Activated T-cell treated with anti-CD3 and anti-CD28 coated beads, Interleukin-2, amount 50 U/mL, for 72 hours (primary cell): ENCODE results near the gene EDARADD. TPM values are rescaled to one million over a fixed set of nuclear protein-coding genes. Genes with fewer than 3 reads are reported as not detected.
"Not testable (repeated sequence)": the region's sequence is repeated elsewhere in the genome, so short reads cannot be mapped to it uniquely, and the experiment has no call there.

Source experiments
- ATAC-seq, 2 donors: fragments of 150-1000 bp; cut with Tn5 transposase; replicated peaks in 1 of 2; 2 replicates each; pipeline ENCODE4 v1.10.0; 2021; ENCODE audit warnings: moderate library complexity in 2 of 2, mild to moderate bottlenecking in 1 of 2
- DNase-seq, 2 donors: peaks; one replicate each; pipeline ENCODE4 v3.0.0; 2021 to 2022; ENCODE audit warnings: mixed read lengths in 1 of 2
- H3K27ac Mint-ChIP-seq: one replicate; pipeline ENCODE4 v1.8.0; 2022; ENCODE audit warnings: mild to moderate bottlenecking, moderate library complexity, mixed read lengths
- H3K27me3 Mint-ChIP-seq: one replicate; pipeline ENCODE4 v1.8.0; 2022; ENCODE audit warnings: low read depth, mixed read lengths
- H3K36me3 Mint-ChIP-seq, 2 donors: one replicate each; pipeline ENCODE4 v1.8.0; 2022; ENCODE audit warnings: mixed read lengths in 2 of 2, mild to moderate bottlenecking in 1 of 2; ENCODE audit not compliant: insufficient read depth in 2 of 2
- H3K4me1 Mint-ChIP-seq: one replicate; pipeline ENCODE4 v1.8.0; 2022; ENCODE audit warnings: low read depth, mixed read lengths
- H3K4me3 Mint-ChIP-seq, 2 donors: one replicate each; pipeline ENCODE4 v1.8.0; 2022; ENCODE audit warnings: mild to moderate bottlenecking in 2 of 2, mixed read lengths in 2 of 2, moderate library complexity in 2 of 2
- H3K9me3 Mint-ChIP-seq, 2 donors: one replicate each; pipeline ENCODE4 v1.8.0; 2022; ENCODE audit warnings: mixed read lengths in 2 of 2
- total RNA-seq, 2 donors: library from RNA; stranded (reverse); gene quantifications; one replicate each; pipeline ENCODE4 v1.2.3, GENCODE V29; 2022

The EDARADD gene
- total RNA-seq, 2 donors from 2014 or later, result 1.9 to 7.1 TPM

DNA sequence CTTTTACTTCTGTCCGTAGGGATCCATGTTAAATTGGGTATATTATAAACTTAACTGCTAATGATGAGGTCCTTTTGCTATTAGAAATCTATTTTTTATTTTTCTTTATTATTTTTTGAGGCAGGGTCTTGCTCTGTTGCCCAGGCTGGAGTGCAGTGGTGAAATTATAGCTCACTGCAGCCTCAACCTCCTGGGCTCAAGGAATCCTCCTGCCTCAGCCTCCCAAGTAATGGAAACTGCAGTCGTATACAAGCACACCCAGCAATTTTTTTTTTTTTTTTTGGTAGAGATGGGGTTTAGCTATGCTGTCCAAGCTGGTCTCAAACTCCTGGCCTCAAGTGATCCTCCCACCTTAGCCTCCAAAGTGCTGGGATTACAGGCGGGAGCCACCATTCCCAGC, 95.1 kb downstream of the EDARADD start:
- not testable (repeated sequence) for H3K4me3 Mint-ChIP-seq, H3K9me3 Mint-ChIP-seq, H3K27ac Mint-ChIP-seq, H3K36me3 Mint-ChIP-seq, DNase-seq, ATAC-seq
- H3K27me3 Mint-ChIP-seq, result peaks cover 24% of the 10 kb centered on the region
- peaks cover 15% of the 10 kb centered on the region for H3K4me1 Mint-ChIP-seq

DNA sequence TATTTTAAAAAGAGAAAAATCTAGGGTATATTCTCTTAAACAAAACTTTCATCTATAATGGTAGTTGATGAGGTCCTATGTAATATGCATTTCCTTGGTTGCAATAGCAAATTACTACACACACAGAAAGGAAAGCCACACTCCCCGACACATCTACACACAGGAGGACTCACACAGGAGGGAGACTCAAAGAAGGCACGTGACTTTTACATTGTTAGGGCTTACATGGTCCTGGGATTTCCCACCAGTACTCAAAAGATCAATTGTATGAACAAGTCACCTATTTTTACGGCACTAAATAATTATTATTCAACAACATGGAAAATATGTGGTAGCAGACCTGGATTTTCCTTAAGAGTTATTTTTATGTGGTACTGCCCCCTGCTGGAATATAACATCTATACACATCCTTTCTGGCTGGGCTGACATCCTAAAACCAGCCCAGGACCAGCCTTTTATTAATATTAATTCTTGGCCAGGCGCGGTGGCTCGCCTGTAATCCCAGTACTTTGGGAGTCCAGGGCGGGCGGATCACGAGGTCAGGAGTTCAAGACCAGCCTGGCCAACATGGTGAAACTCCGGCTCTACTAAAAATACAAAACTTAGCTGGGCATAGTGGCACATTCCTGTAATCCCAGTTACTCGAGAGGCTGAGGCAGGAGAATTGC, 95.8 kb downstream of the EDARADD start:
- H3K4me1 Mint-ChIP-seq, result peaks cover 15% of the 10 kb centered on the region
- no peak overlapping the region for H3K27ac Mint-ChIP-seq
- H3K9me3 Mint-ChIP-seq, result no peaks in the 10 kb centered on the region
- no peak overlapping the region for H3K4me3 Mint-ChIP-seq
- peaks cover 31% of the 10 kb centered on the region for H3K27me3 Mint-ChIP-seq
- no peaks in the 10 kb centered on the region for H3K36me3 Mint-ChIP-seq
- DNase-seq (no peak), ATAC-seq (no peak)

DNA sequence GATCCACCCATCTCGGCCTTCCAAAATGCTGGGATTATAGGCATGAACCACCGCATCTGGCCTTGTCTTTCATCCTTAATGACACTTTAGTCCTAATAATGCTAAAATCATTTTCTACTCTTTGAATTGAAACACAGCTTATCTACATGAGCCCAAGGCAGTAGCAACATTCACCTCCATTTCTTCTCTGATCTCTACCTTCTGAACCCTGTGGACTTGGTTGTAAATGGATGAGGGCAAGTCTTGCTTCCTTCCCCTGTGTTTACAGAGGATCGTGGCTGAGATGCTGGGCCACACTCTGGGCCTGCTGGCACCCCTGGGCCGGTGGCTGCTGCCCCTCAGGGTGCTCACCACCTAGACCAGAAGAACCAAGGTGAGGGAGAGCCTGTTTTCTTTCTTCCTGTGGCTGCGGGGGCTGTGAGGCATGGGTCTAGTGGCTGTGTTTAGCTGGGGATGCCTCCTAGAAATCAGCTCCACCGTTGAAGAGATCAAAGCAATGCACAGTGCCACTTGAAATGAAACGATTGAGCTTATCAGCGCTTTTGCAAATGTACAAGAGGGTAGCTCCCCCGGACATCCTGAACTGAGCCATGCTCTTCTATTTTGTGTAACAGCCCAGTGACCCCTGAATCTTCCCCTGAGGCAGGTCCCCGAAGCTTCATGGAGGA, 97.5 kb downstream of the EDARADD start:
- peaks cover 9% of the 10 kb centered on the region for H3K4me1 Mint-ChIP-seq
- no peak for DNase-seq
- ATAC-seq, result no peak
- H3K36me3 Mint-ChIP-seq, result no peaks in the 10 kb centered on the region
- H3K27me3 Mint-ChIP-seq, result peaks cover 35% of the 10 kb centered on the region
- no peaks in the 10 kb centered on the region for H3K9me3 Mint-ChIP-seq
- H3K27ac Mint-ChIP-seq, result no peak overlapping the region
- H3K4me3 Mint-ChIP-seq, result no peak overlapping the region

DNA sequence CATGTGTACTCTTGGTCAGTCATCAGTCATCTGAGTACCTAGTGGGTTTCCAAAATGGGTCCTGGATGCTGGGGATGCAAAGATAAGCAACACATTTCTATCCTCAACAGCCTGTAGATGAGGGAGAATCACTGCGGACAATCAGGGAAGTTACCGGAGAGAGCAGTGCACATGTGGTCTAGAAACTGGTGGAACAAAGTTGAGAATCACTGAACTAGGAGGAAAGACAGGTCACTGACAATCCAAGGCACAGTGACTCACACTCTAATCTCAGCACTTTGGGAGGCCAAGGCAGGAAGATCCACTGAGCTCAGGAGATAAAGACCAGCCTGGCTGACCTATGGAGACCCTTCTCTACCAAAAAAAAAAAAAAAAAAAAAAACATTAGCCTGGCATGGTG, 98.3 kb downstream of the EDARADD start:
- Mint-ChIP-seq H3K27ac (no peak overlapping the region), H3K36me3 (no peaks in the 10 kb centered on the region), H3K4me3 (no peak overlapping the region), H3K27me3 (peaks cover 38% of the 10 kb centered on the region), H3K4me1 (peaks cover 9% of the 10 kb centered on the region), H3K9me3 (no peaks in the 10 kb centered on the region)
- DNase-seq, result no peak
- ATAC-seq, result no peak

DNA sequence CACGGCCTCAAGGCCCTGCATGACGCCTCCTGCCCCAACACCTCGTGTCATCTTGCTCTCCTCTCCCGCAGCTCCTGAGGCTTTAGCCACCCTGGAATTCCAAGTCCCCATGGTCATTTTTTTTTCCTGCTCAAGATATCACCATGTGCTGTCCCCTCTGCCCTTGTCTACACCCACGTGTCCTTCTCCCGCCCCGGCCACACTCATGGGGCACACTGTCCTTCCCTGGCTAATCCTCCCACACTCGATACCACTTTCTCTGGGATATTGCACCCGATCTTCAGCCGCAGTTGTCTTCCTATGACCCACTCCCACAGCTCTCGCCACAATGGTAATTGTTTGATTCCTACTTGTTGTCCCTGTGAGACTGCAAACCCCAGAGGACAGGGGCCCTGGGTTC, 100.0 kb downstream of the EDARADD start:
- DNase-seq, result no peak
- peaks cover 38% of the 10 kb centered on the region for H3K27me3 Mint-ChIP-seq
- H3K4me3 Mint-ChIP-seq, result no peak overlapping the region
- no peak for ATAC-seq
- H3K9me3 Mint-ChIP-seq, result no peaks in the 10 kb centered on the region
- no peak overlapping the region for H3K27ac Mint-ChIP-seq
- no peaks in the 10 kb centered on the region for H3K36me3 Mint-ChIP-seq
- peaks cover 9% of the 10 kb centered on the region for H3K4me1 Mint-ChIP-seq

DNA sequence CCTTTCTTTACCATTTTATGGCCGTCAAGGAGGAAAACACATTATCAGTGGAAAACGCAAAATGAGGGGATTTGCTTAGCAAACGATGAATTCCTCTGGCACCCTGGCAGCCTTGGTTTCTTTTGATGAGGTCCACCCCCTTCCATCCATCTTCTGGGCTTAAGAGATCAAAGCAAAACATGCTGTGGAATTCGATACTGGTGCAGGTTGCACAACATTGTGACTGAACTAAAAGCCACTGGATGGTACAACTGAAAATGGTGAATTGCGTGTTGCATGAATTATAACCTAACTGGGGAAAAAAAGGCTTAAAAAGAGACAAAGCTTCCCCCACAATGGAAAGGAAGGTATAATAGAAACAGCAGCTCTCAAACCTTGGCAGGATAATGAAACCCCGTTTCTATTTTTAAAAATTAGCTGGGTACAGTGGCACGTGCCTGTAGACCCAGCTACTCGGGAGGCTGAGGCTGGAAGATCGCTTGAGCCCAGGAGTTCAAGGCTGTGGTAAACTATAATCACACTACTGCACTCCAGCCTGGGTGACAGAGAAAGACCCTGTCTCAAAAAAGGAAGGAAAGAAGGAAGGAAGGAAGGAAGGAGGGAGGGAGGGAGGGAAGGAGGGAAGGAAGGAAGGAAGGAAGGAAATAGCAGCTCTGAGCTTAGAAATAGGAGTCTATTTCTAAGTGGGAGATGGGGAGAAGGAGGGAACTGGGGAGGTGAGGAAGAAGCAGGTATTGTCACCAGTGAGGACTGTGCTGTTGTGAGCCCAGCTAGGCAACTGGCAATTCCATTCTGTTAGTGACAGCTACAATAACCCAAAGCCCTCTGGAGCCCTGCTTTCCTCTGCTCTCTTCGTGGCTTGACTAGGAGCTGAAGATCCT, 100.7 kb downstream of the EDARADD start:
- Mint-ChIP-seq H3K4me3 (no peak overlapping the region), H3K4me1 (peaks cover 9% of the 10 kb centered on the region), H3K36me3 (no peaks in the 10 kb centered on the region), H3K27ac (no peak overlapping the region), H3K9me3 (no peaks in the 10 kb centered on the region), H3K27me3 (peaks cover 34% of the 10 kb centered on the region)
- DNase-seq (no peak), ATAC-seq (no peak)

DNA sequence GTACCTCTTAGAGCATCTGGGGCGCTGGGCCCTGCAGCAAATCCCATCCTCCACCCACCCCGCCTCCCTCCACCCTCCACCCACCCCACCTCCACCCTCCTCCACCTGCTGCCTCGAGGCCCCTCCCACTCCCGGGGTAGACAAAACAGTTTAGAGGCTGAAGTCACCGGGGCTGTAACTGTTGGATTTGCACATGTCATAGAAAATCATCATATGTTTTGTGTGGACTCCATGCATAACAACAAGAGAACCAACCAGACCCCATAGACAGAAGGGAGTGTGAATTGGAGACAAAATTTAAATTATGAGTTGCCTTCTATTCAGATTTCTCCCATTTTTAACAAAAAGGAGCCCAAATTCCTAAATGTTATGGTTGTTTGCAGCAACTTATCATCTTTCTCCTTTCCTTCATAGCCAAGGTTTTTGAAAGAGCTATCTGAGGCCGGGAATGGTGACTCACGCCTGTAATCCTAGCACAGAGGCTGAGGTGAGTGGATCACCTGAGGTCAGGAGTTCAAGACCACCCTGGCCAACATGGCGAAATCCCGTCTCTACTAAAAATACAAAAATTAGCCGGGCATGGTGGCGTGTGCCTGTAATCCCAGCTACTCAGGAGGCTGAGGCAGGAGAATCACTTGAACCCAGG, 101.5 kb downstream of the EDARADD start:
- Mint-ChIP-seq H3K9me3 (no peaks in the 10 kb centered on the region), H3K4me1 (peaks cover 9% of the 10 kb centered on the region), H3K36me3 (no peaks in the 10 kb centered on the region), H3K27me3 (peaks cover 33% of the 10 kb centered on the region), H3K27ac (no peak overlapping the region), H3K4me3 (no peak overlapping the region)
- DNase-seq, result no peak
- no peak for ATAC-seq

DNA sequence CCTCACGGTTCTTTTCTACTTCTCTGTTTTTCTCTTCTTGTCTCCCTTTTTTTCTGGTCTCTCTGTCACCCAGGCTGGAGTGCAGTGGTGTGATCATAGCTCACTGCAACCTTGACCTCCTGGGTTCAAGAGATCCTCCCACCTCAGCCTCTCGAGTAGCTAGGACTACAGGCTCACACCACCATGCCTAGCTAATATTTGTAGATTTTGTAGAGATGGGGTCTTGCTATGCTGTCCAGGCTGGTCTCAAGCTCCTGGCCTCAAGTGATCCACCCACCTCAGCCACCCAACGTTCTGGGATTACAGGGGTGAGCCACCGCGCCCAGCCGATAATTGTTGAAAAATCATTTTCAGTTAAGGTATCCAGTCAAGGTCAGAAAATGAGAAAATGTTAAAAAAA, 103.8 kb downstream of the EDARADD start:
- no peak for DNase-seq
- Mint-ChIP-seq H3K4me1 (peaks cover 5% of the 10 kb centered on the region), H3K36me3 (no peaks in the 10 kb centered on the region), H3K27me3 (peaks cover 15% of the 10 kb centered on the region), H3K27ac (no peak overlapping the region), H3K4me3 (no peak overlapping the region), H3K9me3 (no peaks in the 10 kb centered on the region)
- no peak for ATAC-seq

DNA sequence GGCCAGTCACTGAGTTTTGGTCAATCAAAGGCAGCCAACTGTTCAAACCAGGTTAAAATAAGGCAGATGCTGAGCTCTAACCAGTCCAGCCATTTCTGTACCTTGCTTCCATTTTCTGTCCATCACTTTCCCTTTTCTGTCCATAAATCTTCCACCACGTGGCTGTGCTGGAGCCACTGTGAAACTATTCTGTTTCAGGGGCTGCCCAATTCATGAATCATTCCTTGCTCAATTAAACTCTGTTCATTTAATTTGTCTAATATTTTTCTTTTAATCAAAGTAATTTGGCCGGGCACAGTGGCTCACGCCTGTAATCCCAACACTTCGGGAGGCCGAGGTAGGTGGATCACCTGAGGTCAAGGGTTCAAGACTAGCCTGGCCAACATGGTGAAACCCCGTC, 107.0 kb downstream of the EDARADD start:
- no peaks in the 10 kb centered on the region for H3K9me3 Mint-ChIP-seq
- peaks cover 9% of the 10 kb centered on the region for H3K4me1 Mint-ChIP-seq
- no peak overlapping the region for H3K4me3 Mint-ChIP-seq
- ATAC-seq, result no peak
- DNase-seq, result no peak
- H3K27me3 Mint-ChIP-seq, result peaks cover 6% of the 10 kb centered on the region
- H3K36me3 Mint-ChIP-seq, result no peaks in the 10 kb centered on the region
- no peak overlapping the region for H3K27ac Mint-ChIP-seq

DNA sequence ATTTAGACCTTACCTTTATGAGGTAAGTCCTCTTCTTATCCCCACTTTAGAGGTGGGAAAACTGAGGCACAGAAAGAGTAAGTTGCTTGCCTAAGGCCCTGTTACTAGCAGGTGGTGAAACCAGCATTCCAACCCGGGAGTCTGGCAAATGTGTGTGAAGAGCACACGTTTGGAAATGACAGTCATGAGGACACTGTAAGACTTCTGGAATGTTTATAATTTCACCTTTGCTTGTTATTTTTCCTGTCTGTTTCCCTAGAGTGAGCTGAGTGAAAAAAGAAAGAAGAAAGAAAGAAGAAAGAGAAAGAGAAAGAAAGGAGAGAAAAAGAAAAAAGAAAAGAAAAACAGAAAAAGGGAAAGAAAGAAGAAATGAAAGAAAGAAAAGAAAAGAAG, 108.5 kb downstream of the EDARADD start:
- Mint-ChIP-seq H3K27me3 (no peaks in the 10 kb centered on the region), H3K36me3 (no peaks in the 10 kb centered on the region), H3K4me1 (peaks cover 9% of the 10 kb centered on the region), H3K9me3 (no peaks in the 10 kb centered on the region), H3K27ac (peak overlapping the region; percentile 99), H3K4me3 (peak overlapping the region; percentile 68 to 96)
- no peak for ATAC-seq
- DNase-seq, result no peak

DNA sequence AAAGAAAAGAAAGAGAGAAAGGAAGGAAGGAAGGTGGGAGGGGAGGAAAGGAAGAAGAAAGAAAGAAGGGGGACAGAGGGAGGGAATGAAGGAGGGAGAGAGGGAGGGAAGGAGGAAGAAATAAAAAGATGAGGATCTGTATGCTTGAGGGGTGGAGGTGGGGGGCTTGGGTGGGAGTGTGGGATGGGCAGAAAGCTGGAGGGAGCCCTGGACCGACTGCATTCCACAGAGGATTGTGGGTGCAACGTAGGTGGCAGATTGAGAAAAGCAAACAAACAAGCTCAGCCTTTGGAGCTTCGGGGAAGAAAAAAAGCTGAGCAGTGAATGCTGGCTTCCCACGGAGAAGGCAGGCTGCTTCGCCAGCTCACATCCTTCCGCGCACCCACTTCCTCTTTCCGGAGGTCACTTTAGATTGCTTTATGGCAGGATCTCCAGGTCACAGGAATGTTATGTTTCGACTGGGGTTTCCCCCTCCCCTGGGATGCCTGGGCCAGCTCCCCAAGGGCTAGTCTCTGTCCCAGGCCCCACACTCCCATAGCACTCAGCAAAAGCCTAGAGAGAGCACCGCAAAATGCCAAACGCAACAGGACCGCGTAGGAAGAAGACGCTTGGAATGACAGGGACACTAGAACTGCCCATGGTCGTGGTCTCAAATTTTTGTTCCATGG, 109.0 kb downstream of the EDARADD start:
- H3K4me3 Mint-ChIP-seq, result peak overlapping the region; percentile 68 to 96
- H3K9me3 Mint-ChIP-seq, result no peaks in the 10 kb centered on the region
- no peaks in the 10 kb centered on the region for H3K27me3 Mint-ChIP-seq
- peak overlapping the region; percentile 99 for H3K27ac Mint-ChIP-seq
- H3K36me3 Mint-ChIP-seq, result no peaks in the 10 kb centered on the region
- peaks cover 10% of the 10 kb centered on the region for H3K4me1 Mint-ChIP-seq
- peak in 1 of 2 donors; percentile 26 for ATAC-seq
- peak in 1 of 2 donors; percentile 26 for DNase-seq

DNA sequence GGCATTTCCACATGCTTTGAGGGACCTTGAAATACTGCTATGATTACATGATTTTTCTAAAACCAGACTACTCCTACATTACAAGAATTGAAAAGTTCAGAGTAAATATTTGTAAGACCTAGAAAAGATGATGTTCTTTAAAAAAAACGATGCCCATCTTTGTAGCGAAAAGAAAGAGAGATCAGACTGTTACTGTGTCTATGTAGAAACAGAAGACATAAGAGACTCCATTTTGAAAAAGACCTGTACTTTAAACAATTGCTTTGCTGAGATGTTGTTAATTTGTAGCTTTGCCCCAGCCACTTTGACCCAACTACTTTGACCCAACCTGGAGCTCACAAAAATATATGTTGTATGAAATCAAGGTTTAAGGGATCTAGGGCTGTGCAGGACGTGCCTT, 110.3 kb downstream of the EDARADD start:
- H3K27me3 Mint-ChIP-seq, H3K36me3 Mint-ChIP-seq, DNase-seq, H3K4me3 Mint-ChIP-seq, ATAC-seq, H3K27ac Mint-ChIP-seq, H3K9me3 Mint-ChIP-seq: not testable (repeated sequence)
- H3K4me1 Mint-ChIP-seq, result peaks cover 22% of the 10 kb centered on the region
